Activated CD4-positive, alpha-beta T cell treated with anti-CD3 and anti-CD28 coated beads, Interleukin-2, Interleukin-4, amounts not matched to agents 100 ng/mL and 50 ng/mL, durations not matched to agents 16 hours and 8 hours (primary cell): ENCODE data around the gene CYP19A1.

Source experiments
- DNase-seq: peaks from one replicate; pipeline ENCODE4 v3.0.0-alpha.2; 2020; ENCODE audit warnings: low spot score

CYP19A1 gene

DNA sequence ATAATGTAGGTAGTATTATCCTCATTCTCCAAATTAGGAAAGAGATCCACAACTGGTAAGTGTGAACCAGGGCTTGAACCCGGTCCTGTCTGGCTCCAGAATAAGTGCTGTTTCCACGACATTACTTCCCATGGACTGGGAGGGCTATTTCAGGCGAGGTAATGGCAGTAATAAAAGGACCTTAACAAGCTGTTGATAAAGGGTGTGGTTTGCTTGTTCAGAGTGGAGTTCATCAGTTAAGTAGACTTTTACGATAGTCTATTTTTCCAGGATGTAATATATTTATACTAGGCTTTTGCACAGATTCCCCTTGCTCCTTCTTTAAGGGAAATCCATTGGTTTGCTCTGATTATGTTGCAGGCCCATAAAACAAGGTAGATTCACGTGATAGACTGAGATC is 155.3 kb downstream of the CYP19A1 start:
- no peak for DNase-seq

DNA sequence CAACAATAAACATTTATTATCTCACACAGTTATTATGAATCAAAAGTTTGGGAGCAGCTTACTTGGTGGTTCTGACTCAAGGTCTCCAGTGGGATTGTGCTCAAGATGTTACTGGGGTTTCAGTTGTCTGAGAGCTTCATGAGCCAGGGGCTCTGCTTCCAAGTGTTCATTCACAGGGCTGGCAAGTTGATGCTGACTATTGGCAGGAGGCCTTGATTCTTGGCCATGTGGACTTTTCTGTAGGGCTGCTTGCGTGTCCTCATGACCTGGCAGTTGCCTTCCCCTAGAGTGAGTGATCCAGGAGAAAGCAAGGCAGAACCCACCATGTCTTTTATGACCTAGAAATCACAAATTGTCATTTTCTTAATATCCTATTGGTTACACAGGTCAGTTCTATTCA is 156.5 kb downstream of the CYP19A1 start:
- DNase-seq, result no peak

- DNase-seq, result no peak
Observed at GRCh38 chr15:51181221-51181620, 157.2 kb downstream of the CYP19A1 start.

- DNase-seq, result no peak
Observed at GRCh38 chr15:51180534-51180933, 157.9 kb downstream of the CYP19A1 start.

DNA sequence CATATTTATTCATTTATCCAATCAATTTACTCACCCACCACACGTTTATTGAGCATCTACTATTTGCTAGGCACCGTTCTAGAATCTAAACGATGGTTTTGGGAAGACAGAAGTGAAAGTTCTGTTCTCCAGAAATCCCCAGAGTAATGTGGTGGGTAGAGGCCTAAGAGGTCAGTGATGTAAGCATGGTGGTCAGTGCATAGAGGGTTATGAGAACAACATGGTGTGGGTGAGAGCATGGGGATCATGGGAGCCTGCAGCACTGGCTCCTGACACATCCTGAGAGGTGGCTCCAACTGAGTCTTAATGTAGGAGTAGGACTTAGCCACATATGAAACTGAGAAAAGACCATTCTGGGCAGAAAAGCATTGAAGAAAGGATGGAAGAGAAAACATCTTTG is 158.4 kb downstream of the CYP19A1 start:
- DNase-seq, result no peak

DNA sequence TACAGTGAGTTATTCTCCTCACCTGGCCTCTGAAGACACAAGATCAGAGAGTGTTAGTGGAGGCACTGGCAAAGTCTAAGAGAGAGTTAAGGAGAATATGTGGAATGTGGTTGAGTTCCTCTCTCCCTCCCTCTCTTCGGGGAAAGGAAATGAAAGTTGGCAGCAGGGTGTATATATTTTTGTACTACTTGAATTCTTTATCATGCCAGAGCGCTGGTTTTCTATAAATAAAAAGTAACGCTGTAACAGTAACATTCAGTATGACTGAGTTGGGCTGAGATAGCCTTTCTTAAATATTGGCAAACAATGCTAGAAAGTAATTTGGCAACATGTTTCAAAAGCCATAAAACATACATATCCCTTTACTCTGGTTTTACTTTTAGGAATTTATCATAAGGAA is 166.2 kb downstream of the CYP19A1 start:
- no peak for DNase-seq

DNA sequence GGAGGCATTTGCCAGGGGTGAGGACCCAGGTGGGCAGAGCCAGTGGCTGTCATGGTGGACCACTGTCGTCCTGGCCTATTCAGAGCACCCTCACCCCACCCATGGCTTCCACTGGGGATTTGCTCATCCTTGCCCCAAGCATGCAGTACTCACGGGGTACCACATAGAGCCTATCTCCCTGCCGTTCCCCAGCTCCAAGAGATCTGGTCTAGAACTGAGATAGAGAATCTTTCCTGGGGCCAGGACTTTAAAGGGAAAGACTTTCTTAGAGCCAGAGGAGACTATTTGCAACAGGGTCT is 166.8 kb downstream of the CYP19A1 start:
- no peak for DNase-seq

DNA sequence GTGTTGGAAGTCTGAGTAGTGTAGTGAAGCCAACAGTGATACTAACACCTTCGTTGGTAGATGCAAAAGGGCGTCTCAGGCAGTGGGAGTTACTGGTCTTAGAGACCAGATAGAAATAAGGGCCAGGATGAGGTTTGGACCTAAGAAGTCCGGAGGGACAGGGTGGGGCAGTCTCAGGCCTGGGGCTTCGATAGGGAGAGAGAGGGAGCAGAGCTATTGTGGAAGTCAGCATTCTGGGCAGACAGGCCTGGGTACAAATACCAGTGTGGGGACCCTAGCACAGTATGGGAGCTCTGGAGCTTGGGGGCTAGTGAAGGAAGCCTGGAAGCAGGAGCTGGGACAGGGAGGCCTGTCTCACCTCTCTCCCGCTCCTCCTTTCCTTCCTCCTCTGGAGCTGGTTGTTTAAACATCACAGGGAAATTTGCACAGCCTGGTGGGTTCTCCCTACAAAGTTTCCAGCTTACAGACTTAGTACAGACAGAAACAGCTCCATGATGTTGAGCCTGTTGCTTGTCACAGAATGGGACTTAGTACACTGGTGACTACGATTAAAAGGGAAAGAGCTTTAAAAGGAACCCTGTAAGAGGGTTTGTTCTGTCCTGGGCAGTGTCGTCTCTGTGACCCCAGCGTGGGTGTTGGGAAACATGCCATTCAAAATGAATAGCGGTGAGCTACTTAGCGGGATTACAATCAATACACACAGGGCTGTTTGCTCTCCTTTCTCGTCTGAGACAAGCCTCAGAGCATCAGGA is 167.3 kb downstream of the CYP19A1 start:
- DNase-seq, result no peak

DNA sequence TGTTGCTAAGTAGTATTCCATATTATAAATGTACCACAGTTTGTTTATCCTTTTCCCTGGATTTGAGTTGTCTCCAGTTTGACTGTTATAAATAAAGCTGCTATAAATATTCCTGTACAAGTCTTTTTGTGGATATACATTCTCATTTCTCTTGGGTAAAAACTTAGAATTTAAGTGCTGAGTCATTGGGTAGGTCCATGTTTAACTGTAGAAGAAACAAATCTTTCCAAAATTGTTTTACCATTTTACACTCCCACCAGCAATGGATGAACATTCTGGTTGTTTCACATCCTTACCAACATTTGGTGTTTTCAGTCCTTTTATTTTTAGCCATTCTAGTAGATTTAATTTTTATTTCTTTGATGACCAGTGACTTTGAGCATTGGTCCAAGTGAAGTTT is 169.7 kb downstream of the CYP19A1 start:
- no peak for DNase-seq

GRCh38 chr15:51163843-51164242 is 174.6 kb downstream of the CYP19A1 start:
- DNase-seq, result no peak

- peak; percentile 75 for DNase-seq
Observed at GRCh38 chr15:51162865-51163762, 175.3 kb downstream of the CYP19A1 start.

DNA sequence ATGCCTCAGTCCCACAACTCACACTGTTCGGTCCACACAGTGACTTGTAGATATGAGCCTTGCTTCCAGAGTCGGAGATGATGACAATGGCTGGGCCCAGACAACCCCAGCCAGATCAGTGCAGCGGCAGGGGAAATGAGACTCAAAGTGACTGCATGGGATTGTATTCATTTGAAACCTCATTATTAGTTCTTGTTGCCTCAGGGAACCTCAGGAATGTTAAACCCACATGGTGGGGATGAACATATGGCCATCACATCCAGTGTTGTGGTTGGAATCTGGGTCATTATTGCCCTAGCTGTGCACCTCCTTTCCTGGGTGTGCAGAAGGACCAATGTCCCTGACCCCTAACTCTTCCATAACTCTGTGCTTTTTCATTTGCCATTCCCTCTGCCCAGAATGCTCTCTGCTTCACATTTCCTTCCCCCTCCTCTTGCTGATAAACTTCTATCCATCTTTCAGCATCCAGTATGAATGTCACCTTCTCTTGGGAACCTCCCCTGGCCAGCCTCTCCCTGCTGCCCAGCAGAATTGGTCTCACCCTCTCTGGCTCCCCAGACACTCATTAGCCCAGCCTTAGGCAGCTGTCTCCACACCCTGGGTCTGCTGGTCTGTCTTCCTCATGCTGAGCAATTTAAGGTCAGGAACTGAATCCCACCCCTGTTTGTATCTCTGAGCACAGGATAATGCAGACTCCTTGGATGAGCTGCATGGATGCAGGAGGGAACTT is 176.7 kb downstream of the CYP19A1 start:
- DNase-seq, result no peak

GRCh38 chr15:51160484-51160883 is 177.9 kb downstream of the CYP19A1 start:
- DNase-seq, result no peak
